Measurements from ENCODE around the gene DIS3L2.

DNA sequence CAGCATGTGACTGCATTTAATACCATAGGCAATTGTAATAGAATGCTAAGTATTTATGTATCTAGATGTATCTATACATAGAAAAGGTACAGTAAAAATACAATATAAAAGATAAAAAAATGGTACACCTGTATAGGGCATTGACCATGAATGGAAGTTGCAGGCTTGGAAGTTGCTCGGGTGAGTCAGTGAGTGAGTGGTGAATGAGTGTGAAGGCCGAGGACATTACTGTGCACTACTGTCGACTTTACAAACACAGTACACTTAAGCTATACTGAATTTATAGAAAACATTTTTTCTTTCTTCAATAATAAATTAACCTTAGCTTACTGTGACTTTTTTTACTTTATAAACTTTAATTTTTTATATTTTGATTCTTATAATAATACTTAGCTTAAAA is 8.9 kb downstream of the DIS3L2 start:
- TF ChIP-seq CTCF (IDR thresholded peaks at IDR 0.05; ENCODE audit: low read length) (no peak), EZH2 (IDR thresholded peaks at IDR 0.05; ENCODE audit: borderline replicate concordance, low read length) (no peak)

All from OCI-LY1 (cell line).